ENCODE data around the gene COL1A1.

Gene COL1A1

GRCh38 chr17:50213026-50214022 is 11.9 kb upstream of the COL1A1 start:
- DNase-seq, result peak in 1 of 6 experiments; percentile 7

GRCh38 chr17:50212121-50212843 is 10.9 kb upstream of the COL1A1 start:
- DNase-seq, result no peak

GRCh38 chr17:50211249-50212120 is 10.1 kb upstream of the COL1A1 start:
- DNase-seq, result no peak

- DNase-seq, result no peak
Observed at GRCh38 chr17:50210240-50211225, 9.1 kb upstream of the COL1A1 start.

GRCh38 chr17:50209472-50210239 is 8.2 kb upstream of the COL1A1 start:
- no peak for DNase-seq

- no peak for DNase-seq
Observed at GRCh38 chr17:50209133-50209471, 7.7 kb upstream of the COL1A1 start.

GRCh38 chr17:50208611-50209061 is 7.2 kb upstream of the COL1A1 start:
- no peak for DNase-seq

GRCh38 chr17:50207792-50208567 is 6.5 kb upstream of the COL1A1 start:
- DNase-seq, result no peak

- DNase-seq, result no peak
Observed at GRCh38 chr17:50207315-50207714, 5.9 kb upstream of the COL1A1 start.

- no peak for DNase-seq
Observed at GRCh38 chr17:50206604-50207293, 5.3 kb upstream of the COL1A1 start.

GRCh38 chr17:50205963-50206505 is 4.6 kb upstream of the COL1A1 start:
- DNase-seq, result no peak

- DNase-seq, result no peak
Observed at GRCh38 chr17:50205111-50205962, 3.9 kb upstream of the COL1A1 start.

GRCh38 chr17:50204431-50204830 is 3.0 kb upstream of the COL1A1 start:
- no peak for DNase-seq

GRCh38 chr17:50203604-50204345 is 2.3 kb upstream of the COL1A1 start:
- no peak for DNase-seq

GRCh38 chr17:50203086-50203485 is 1.7 kb upstream of the COL1A1 start:
- DNase-seq, result no peak

GRCh38 chr17:50200457-50201275 is 765 bp downstream of the COL1A1 start:
- DNase-seq, result peak; percentile 58 to 89 (median 72)
